ENCODE data around the gene GLS.

GRCh38 chr2:190858817-190859216 is 21.8 kb upstream of the GLS start:
- TF ChIP-seq HIVEP1 (CRISPR knock-in tag; IDR thresholded peaks at IDR 0.05): no peak
- TF ChIP-seq ATF6 (CRISPR knock-in tag; IDR thresholded peaks at IDR 0.05): no peak
- TF ChIP-seq CTCF (IDR thresholded peaks at IDR 0.05 in 2 of 3, conservative IDR thresholded peaks at IDR 0.05 in 1 of 3; ENCODE audit: insufficient read depth in 2 of 3, low read depth in 1 of 3, low read length in 3 of 3): no peak
- no peak for TF ChIP-seq FOS (IDR thresholded peaks at IDR 0.05; ENCODE audit: extremely low read depth, insufficient read length)
- TF ChIP-seq ZNF740 (CRISPR knock-in tag; IDR thresholded peaks at IDR 0.05): no peak
- no peak for TF ChIP-seq ZNF740 (tag; IDR thresholded peaks at IDR 0.05)
- TF ChIP-seq CEBPZ (IDR thresholded peaks at IDR 0.05; ENCODE audit: borderline replicate concordance, low read depth, low read length): no peak
- TF ChIP-seq NFXL1 (CRISPR knock-in tag; IDR thresholded peaks at IDR 0.05): no peak

Data from K562 (cell line).